K562 (cell line): ENCODE data around the gene LUZP4. TPM values are rescaled to one million over a fixed set of nuclear protein-coding genes. Genes with fewer than 3 reads are reported as not detected.

ENCODE experiments used
- ATAC-seq: fragments of 200-7000 bp; cut with Tn5 transposase; 3 replicates; pipeline ENCODE4 v1.9.1; 2020; ENCODE audit warnings: moderate library complexity
- BruUV-seq: library from RNA; stranded (reverse); fragments of 400-500 nt; replicated peaks from 2 replicates; lab custom pipeline; 2021; lab: Mats Ljungman, UMichigan
- CTCF ChIA-PET: fragments of 300-600 bp; formaldehyde crosslinking; extraction: SDS; loops from one replicate; lab custom pipeline; 2021; ENCODE audit warnings: low intra/inter-chr PET ratio; lab: Yijun Ruan, JAX
- POLR2A ChIA-PET: fragments of 300-600, 350-650 bp; sonication (Branson Sonifier 250); formaldehyde crosslinking; extraction: SDS; loops from one replicate; lab custom pipeline; 2021; ENCODE audit warnings: antibody characterized with exemption, inconsistent platforms; lab: Yijun Ruan, JAX
- DNase-seq, 4 experiments: peaks; one replicate each; pipeline versions ENCODE4 v3.0.0 to v3.0.0-alpha.2; 2011 to 2018; ENCODE audit warnings: low spot score in 3 of 4, mixed read lengths in 3 of 4; ENCODE audit errors: extremely low read depth in 1 of 4
- FAIRE-seq: peaks from 2 replicates; lab custom pipeline; 2011; peaks lifted over from hg19 to GRCh38; lab: Jason Lieb, UNC
- H2AFZ ChIP-seq: 2 replicates; pipeline ENCODE4 v1.6.0; 2011; ENCODE audit warnings: low read depth, low read length, control low read depth, inconsistent platforms
- H3K27ac ChIP-seq: fragments of 200-600 bp; 3 replicates; pipeline ENCODE4 v1.8.0; 2011; ENCODE audit warnings: low read depth, mild to moderate bottlenecking, control low read depth, inconsistent platforms, low read length, moderate library complexity, mixed read lengths; ENCODE audit errors: extremely low read depth
- H3K27me3 ChIP-seq, 2 experiments: fragments of 300-600 bp in 1 of 2; 2 replicates in 1 of 2; 3 replicates in 1 of 2; pipeline versions ENCODE4 v1.6.0 to v1.8.0; 2011; ENCODE audit warnings: inconsistent platforms in 2 of 2, low read length in 2 of 2, mild to moderate bottlenecking in 1 of 2, mixed read lengths in 1 of 2, moderate library complexity in 1 of 2; ENCODE audit not compliant: control insufficient read depth in 2 of 2, insufficient read depth in 2 of 2
- H3K36me3 ChIP-seq: fragments of 300-600 bp; 3 replicates; pipeline ENCODE4 v1.8.0; 2011; ENCODE audit warnings: mild to moderate bottlenecking, low read length, inconsistent platforms; ENCODE audit not compliant: control insufficient read depth, insufficient read depth
- H3K4me1 ChIP-seq, 2 experiments: fragments of 200-600 bp in 1 of 2; replicated peaks in 1 of 2; 2 replicates in 1 of 2; 3 replicates in 1 of 2; pipeline versions ENCODE4 v1.5.1 to v1.8.0; 2011; ENCODE audit warnings: inconsistent platforms in 2 of 2, low read length in 2 of 2, mild to moderate bottlenecking in 1 of 2, mixed read lengths in 1 of 2, moderate library complexity in 1 of 2; ENCODE audit not compliant: control insufficient read depth in 2 of 2, insufficient read depth in 2 of 2
- H3K4me2 ChIP-seq: 2 replicates; pipeline ENCODE4 v1.6.1; 2011; ENCODE audit warnings: low read length, control low read depth, inconsistent platforms, mixed read lengths; ENCODE audit not compliant: insufficient read depth
- H3K4me3 ChIP-seq: fragments of 200-600 bp; sonication (generic), shearing (Covaris generic); 2 replicates; pipeline ENCODE4 v1.5.1; 2016; ENCODE audit warnings: control low read depth, inconsistent platforms
- H3K79me2 ChIP-seq: fragments of 200-600 bp; 3 replicates; pipeline ENCODE4 v1.8.0; 2011; ENCODE audit warnings: low read length, inconsistent platforms; ENCODE audit not compliant: control insufficient read depth, insufficient read depth
- H3K9ac ChIP-seq, 2 experiments: 2 replicates each; pipeline versions ENCODE4 v1.6.0 to v1.6.1; 2011; ENCODE audit warnings: low read depth in 2 of 2, low read length in 2 of 2, control low read depth in 1 of 2, inconsistent platforms in 1 of 2, mild to moderate bottlenecking in 1 of 2, mixed read lengths in 1 of 2; ENCODE audit not compliant: insufficient read depth in 1 of 2
- H3K9me1 ChIP-seq: one replicate; pipeline ENCODE4 v1.6.0; 2011; ENCODE audit warnings: inconsistent platforms, mild to moderate bottlenecking, low read length, moderate library complexity; ENCODE audit not compliant: control insufficient read depth, insufficient read depth
- H3K9me3 ChIP-seq: replicated peaks from 2 replicates; pipeline ENCODE4 v1.5.1; 2011; ENCODE audit warnings: low read depth, low read length, inconsistent platforms; ENCODE audit not compliant: control insufficient read depth, insufficient read depth
- H4K20me1 ChIP-seq: replicated peaks from 2 replicates; pipeline ENCODE4 v1.6.1; 2011; ENCODE audit warnings: low read length, inconsistent platforms, mixed read lengths; ENCODE audit not compliant: control insufficient read depth, insufficient read depth
- BACH1 ChIP-seq: fragments of 200-800 bp; sonication (Bioruptor generic); IDR thresholded peaks from 2 replicates; pipeline ENCODE4 v1.6.1; 2016; ENCODE audit warnings: missing genetic modification characterization, missing compliant biosample characterization
- HNRNPK ChIP-seq: fragments of 200-400 bp; formaldehyde crosslinking; IDR thresholded peaks from one replicate; pipeline ENCODE4 v1.6.1; 2018; ENCODE audit warnings: mild to moderate bottlenecking, low read depth, low read length; ENCODE audit not compliant: poor library complexity, severe bottlenecking
- MTF1 ChIP-seq: fragments of 250-450 bp; sonication (Bioruptor Pico); IDR thresholded peaks from 2 replicates; pipeline ENCODE4 v1.9.0; 2021; ENCODE audit warnings: moderate library complexity, mild to moderate bottlenecking, inconsistent platforms, borderline replicate concordance
- ZNF318 ChIP-seq, 2 experiments: fragments of 450-650 bp; IDR thresholded peaks; 2 replicates each; pipeline ENCODE4 v1.6.1; 2016; ENCODE audit warnings: mild to moderate bottlenecking in 2 of 2, borderline replicate concordance in 1 of 2, low read depth in 1 of 2, moderate library complexity in 1 of 2
- ZNF764 ChIP-seq: fragments of 250-450 bp; sonication (Bioruptor Pico); IDR thresholded peaks from 2 replicates; pipeline ENCODE4 v1.4.0; 2020; ENCODE audit warnings: low read depth, mild to moderate bottlenecking, moderate library complexity
- WGBS: fragments of 100-300 bp; shearing (Covaris generic); methylation state at CpG from one replicate; pipeline ENCODE4 v1.1.6; 2016; ENCODE audit warnings: low coverage, mixed read lengths; ENCODE audit not compliant: insufficient coverage; ENCODE audit errors: missing lambda C conversion rate; 5-methylcytosine and 5-hydroxymethylcytosine counted together
- in situ Hi-C: fragments of 300-500 bp; cut with MboI; formaldehyde crosslinking; loops from 4 replicates; pipeline ENCODE4 v1.15.0; 2018; ENCODE audit warnings: inconsistent platforms, mixed read lengths
- intact Hi-C: fragments of 100-400 bp; cut with micrococcal nuclease; formaldehyde crosslinking; loops from 2 replicates; pipeline ENCODE4 v1.14.2; 2022
- polyA plus RNA-seq, 8 experiments: library from polyadenylated mRNA; depleted of rRNA in 4 of 8; stranded (reverse) in 5 of 8; unstranded in 3 of 8; fragments of >200 nt; fragmentation: Nextera tagmentation in 2 of 8; fragmentation: Illumina TruSeq in 1 of 8; extraction: Ambion mirVana in 2 of 8; extraction: Trizol in 1 of 8; gene quantifications; 2 replicates each; pipeline versions ENCODE4 v1.2.1 to v1.2.3, GENCODE V29; 2011 to 2014; ENCODE audit warnings: inconsistent platforms in 1 of 8, missing spikeins in 1 of 8
- total RNA-seq, 7 experiments: library from RNA; depleted of rRNA in 6 of 7; stranded (reverse); fragments of >200 nt in 6 of 7; fragmentation: Illumina TruSeq in 2 of 7; extraction: Trizol in 2 of 7; gene quantifications; 2 replicates each; pipeline versions ENCODE4 v1.2.1 to v1.2.3, GENCODE V29; 2011 to 2021; ENCODE audit warnings: low replicate concordance in 1 of 7
- TF ChIP-seq, protein P1 (sequence below): IDR thresholded peaks from 2 replicates; pipeline ENCODE4 v1.6.1; 2014; ENCODE audit warnings: antibody characterized with exemption
- TF ChIP-seq, protein P2 (sequence below): sonication (generic); formaldehyde crosslinking; IDR thresholded peaks from 2 replicates; pipeline ENCODE4 v1.9.0; 2022; ENCODE audit warnings: mild to moderate bottlenecking, missing genetic modification reagents

The LUZP4 gene
- total and polyA plus RNA-seq, 9 of the 15 experiments (the other 6 are each of a cell fraction or from before 2014, with no cell fraction given) = 0.16 to 1.1 (median 0.36) TPM

DNA sequence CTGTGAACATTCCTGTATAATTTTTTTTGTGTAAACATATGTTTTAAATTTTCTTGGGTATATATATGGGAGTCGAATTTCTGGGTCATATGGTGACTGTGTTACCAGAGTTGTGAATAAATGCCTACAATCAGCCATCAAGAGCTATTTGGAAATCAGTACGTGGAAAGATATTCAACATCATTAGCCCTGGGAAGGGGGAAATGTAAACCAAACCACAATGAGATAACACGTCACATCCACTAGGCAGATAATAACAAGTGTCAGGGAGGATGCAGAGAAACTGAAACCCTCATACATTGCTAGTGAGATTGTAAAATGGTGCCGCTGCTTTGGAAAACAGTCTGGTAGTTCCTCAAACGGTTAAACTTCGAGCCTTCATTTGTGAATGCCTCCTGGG lies 43.9 kb downstream of the LUZP4 start:
- POLR2A ChIA-PET = no interaction called here
- FAIRE-seq = no peak
- WGBS = 0% methylated on average over 6 of the region's 6 CpGs

More for the DNA sequence above, 43.9 kb downstream of the LUZP4 start:
- Histone ChIP-seq H2AFZ (no peak overlapping the region), H3K4me2 (no peak overlapping the region), H3K9me3 (no peaks in the 10 kb centered on the region), H3K36me3 (no peaks in the 10 kb centered on the region), H3K4me1 (no peaks in the 10 kb centered on the region), H3K4me3 (no peak overlapping the region), H4K20me1 (no peaks in the 10 kb centered on the region), H3K9ac (no peak overlapping the region), H3K79me2 (no peaks in the 10 kb centered on the region), H3K27me3 (no peaks in the 10 kb centered on the region; a peak in 1 of 5 replicates), H3K9me1 (no peaks in the 10 kb centered on the region), H3K27ac (no peak overlapping the region)
- no peak for ATAC-seq
- DNase-seq = no peak
- intact Hi-C loops (no loop called here), in situ Hi-C loops (no loop called here)
- no TSS peak for BruUV-seq
- CTCF ChIA-PET = no interaction called here
- TF ChIP-seq ZNF764 (CRISPR knock-in tag) (no peak), ZNF318 (IDR thresholded peaks at IDR 0.05; ENCODE audit: borderline replicate concordance in 1 of 2, low read depth in 1 of 2) (no peak), HNRNPK (no peak), BACH1 (tag) (no peak), MTF1 (CRISPR knock-in tag) (no peak)
- TF ChIP-seq, protein P1, sequence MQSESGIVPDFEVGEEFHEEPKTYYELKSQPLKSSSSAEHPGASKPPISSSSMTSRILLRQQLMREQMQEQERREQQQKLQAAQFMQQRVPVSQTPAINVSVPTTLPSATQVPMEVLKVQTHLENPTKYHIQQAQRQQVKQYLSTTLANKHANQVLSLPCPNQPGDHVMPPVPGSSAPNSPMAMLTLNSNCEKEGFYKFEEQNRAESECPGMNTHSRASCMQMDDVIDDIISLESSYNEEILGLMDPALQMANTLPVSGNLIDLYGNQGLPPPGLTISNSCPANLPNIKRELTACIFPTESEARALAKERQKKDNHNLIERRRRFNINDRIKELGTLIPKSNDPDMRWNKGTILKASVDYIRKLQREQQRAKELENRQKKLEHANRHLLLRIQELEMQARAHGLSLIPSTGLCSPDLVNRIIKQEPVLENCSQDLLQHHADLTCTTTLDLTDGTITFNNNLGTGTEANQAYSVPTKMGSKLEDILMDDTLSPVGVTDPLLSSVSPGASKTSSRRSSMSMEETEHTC = no peak
- TF ChIP-seq, protein P2, sequence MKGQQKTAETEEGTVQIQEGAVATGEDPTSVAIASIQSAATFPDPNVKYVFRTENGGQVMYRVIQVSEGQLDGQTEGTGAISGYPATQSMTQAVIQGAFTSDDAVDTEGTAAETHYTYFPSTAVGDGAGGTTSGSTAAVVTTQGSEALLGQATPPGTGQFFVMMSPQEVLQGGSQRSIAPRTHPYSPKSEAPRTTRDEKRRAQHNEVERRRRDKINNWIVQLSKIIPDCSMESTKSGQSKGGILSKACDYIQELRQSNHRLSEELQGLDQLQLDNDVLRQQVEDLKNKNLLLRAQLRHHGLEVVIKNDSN (CRISPR knock-in tag) = no peak
